Activated CD4-positive, CD25-positive, alpha-beta regulatory T cell treated with anti-CD3 and anti-CD28 coated beads, Interleukin-2, amount 50 U/mL, for 16 hours (primary cell): ENCODE results near the gene PLPPR3.

ENCODE experiments used
- DNase-seq: peaks from one replicate; pipeline ENCODE4 v3.0.0-alpha.2; 2020; ENCODE audit warnings: low read depth, low spot score

PLPPR3 gene

DNA sequence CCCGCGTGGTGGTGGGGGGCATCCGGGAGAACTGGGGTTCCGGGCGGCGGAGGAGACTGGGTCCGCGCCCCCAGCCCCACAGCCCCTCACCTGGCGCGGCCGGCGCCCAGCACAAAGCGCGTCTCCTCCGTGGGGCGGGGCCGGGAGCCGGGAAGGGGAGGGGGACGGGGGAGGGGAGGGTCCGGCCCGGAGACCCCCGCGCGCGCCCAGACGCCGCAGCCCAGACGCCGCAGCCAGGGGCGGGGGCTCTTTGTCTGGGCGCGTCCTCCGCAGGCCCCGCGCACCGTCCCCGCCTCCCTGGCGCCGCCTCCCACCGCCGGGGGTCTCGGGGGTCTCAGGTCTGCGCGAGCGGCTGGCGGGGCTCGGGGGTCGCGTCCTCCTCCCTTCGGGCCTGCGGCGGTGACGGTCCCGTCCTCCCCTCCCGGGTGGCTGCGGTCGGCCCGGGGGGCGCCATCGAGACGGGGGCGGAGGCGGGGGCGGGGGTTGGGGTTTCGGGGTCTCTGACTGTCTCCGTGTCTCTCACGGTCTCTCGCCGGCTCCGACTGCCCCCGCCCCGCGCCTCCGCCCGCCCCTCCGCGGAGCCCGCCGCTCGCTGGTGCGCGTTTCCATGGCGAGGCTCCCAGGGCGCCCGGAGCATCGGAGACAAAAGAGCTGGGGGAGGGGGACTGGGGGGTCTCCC lies at the start of gene PLPPR3:
TSS of gene PLPPR3 (minus strand) at position 131 of the 679 bp plus-strand sequence. CDS start 396 bp downstream, outside the sequence.
- DNase-seq = no peak

- no peak for DNase-seq
These were observed 49.2 kb upstream of the PLPPR3 start for GRCh38 chr19:870963-871401.

DNA sequence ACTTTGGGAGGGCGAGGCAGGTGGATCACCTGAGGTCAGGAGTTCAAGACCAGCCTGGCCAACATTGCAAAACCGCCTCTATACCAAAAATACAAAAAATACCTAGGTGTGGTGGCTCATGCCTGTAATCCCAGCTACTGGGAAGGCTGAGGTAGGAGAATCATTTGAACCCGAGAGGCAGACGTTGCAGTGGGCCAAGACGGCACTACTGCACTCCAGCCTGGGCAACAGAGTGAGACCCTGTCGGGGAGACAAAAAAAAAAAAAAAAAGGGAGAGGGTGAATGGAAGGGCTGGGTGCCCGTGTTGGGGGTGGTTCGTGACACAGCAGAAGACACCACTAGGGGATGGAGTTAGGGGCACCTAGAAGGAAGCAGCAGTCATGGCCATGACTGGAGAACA lies 48.6 kb upstream of the PLPPR3 start:
- DNase-seq = no peak

DNA sequence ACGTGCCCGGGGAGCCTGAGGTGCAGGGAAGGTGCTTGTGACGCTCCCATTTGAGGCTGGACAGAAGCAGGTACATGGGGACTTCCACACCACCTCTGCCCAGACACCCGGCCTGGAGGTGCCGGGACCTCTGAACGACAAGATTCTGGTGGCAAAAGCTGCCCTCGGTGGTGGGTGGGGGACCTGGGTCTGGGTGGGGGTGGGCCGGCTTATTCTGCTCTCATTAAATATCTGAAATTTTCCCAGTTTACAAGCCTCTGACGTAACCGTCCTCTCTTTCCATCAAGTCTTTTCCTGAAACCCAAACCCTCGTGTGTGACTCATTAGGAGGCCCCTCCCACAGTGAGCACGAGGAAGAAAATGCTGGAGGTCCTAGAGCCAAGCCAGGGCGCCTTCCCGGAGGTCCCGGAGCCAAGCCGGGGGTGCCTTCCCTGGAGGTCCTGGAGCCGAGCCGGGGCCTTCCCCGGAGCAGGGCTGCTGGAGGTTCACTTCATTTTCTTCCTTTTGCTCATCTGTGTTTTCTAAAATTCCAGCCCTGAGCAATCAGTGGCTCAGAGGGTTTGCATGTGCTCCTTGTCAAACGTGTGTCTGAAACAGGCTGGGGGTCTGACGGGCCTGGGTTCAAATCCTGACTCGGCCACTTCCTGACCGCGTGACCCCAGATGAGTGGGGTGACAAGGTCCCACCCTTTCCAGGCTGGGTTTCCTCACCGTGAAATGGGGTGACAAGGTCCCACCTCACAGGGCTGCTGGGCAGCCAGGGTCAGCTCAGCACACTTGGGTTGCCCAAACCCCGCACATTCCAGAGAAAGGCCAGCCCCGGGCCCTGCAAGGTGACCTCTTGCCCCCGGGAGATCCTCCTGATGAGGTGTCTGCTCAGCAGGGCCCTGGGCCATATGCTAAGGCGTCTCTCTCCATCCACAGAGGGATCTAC lies 47.8 kb upstream of the PLPPR3 start:
- DNase-seq = no peak

DNA sequence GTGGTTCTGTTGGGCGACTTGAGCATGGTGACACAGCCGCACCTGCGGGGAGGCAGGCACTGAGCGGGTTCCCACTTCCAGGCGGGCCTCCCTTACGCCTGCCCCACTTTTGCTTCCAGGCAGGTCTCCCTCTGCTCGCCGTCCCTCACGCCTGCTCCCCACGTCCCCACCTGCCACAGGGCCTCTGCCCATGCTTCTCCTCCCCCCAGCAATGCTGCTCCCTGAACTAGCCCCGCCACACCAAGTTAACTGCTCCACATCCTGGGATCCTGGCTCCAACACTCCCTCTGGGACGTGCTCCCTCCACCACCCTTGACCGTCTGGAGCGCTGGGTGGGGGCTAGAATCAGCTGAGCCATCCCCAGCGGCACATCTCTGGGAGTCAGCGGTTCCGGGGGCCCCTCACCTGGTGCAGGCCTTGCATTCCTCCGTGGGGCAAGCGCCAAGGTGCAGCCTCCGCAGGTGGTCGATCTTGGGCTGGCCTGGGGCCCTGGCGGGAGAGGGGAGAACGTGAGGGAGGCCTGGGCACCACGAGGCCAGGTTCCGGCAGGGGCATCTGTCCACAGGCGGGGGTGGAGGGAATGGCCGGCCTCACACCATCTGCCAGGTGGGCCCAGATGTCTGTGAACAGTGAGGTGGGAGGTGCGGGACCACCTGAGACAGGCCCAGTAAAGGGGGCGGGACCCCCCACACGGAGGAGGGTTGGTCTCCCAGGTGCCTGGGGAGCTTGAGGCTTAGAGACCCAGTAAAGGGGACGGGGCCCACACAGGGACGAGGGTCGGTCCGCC lies 46.9 kb upstream of the PLPPR3 start:
- DNase-seq = no peak

DNA sequence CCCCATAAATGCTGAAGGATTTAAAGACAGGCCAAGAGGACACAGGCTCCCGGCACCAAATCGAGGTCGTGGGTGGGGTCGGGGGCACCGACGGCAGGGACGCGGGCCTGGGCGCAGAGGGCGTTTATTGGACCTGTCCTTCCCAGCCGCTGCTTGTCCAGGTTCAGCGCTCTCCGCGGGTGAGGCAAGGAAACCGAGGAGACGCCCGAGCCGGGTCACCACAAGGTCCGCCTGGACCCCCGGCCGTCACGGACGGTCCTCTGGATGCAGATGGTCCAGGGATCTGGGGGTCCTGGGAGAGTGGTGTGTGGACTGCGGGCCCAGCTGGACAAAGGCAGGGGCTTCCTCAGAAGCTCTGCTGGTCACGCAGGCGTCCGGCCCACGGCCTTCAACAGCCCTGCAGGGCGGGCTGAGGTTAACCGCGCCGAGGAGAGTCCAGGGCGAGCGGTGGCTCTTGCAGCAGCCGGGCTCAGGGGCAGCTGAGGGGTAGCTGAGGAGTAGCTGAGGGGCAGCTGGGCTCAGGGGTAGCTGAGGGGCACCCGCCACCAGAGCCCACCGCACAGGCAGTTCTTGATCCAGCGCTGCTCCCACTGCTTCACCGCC lies 46.2 kb upstream of the PLPPR3 start:
- DNase-seq = no peak

DNA sequence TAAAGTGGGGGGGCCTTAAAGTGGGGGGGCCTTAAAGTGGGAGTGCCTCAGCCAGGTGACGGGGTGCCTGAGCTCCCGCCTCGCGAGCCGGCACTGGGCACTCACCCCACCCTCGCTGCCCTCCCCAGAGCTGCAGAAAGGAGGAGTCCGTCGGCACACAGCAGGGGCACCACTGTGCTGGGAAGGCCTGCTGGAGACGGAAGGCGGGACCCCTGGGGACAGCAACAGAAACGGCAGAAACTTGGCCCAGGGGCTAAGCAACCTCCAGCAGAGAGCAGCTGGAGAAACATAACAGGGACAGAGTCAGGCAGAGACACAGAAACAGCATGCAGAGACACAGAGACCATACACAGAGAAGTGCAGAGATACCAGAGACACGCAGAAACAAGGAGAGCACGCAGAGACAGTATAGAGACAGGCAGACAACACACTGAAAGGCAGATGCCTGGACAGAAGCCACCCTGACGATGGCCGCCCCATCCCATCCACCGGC lies 45.6 kb upstream of the PLPPR3 start:
- no peak for DNase-seq

DNA sequence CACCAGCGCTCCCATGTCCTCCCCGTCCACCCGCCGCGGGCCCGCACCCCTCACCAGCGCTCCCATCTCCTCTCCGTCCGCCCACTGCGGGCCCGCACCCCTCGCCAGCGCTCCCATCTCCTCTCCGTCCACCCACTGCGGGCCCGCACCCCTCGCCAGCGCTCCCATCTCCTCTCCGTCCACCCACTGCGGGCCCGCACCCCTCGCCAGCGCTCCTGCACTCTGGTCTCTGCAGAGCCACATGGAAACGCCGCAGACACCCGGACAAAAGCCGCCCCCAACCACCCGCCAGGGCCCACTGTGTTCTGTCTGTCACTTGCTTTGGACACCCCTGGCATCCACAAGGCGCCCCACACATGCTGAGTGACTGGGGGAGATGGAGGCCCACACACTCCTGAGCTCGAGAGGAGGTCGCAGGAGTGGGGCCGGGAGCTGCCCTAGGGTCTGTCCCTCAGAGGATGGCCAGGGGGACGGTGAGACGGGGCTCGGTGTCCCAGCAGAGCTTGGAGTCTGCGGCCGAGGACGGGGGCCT lies 45.1 kb upstream of the PLPPR3 start:
- DNase-seq = no peak

- no peak for DNase-seq
These were observed 41.5 kb upstream of the PLPPR3 start for GRCh38 chr19:863315-863620.

- peak; percentile 56 for DNase-seq
These were observed 41.0 kb upstream of the PLPPR3 start for GRCh38 chr19:862581-863314.

DNA sequence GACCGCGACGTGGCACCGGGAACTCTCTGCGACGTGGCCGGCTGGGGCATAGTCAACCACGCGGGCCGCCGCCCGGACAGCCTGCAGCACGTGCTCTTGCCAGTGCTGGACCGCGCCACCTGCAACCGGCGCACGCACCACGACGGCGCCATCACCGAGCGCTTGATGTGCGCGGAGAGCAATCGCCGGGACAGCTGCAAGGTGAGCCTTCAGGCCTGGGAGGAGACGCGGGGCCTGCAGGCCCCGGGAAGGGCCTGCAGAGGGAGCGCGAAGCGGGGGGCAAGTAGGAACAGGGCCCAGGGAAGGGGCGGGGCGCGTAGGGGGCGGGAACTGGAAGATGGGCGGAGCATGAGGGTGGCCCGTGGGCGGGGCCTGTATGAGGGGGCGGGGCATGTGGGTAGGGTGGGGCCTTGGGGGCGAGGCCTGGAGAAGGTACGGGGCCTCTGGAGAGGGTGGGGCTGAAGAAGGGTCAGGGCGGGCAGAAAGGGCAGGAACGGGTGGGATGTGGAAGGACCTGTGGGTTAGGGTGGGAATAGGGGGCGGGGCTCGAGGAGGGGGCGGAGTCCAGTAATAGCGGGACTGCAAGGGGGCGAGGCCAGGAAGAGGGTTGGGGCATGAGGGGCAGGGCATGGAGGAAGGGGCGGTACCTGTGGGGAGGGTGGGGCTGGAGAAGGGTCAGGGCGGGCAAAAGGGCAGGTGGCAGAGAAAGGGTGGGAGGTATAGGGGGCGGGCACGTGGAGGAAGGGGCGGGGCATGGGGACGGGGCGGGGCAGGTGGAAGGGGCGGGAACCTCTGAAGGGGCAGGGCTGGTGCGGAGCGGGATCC lies 40.2 kb upstream of the PLPPR3 start:
- DNase-seq = peak; percentile 45

DNA sequence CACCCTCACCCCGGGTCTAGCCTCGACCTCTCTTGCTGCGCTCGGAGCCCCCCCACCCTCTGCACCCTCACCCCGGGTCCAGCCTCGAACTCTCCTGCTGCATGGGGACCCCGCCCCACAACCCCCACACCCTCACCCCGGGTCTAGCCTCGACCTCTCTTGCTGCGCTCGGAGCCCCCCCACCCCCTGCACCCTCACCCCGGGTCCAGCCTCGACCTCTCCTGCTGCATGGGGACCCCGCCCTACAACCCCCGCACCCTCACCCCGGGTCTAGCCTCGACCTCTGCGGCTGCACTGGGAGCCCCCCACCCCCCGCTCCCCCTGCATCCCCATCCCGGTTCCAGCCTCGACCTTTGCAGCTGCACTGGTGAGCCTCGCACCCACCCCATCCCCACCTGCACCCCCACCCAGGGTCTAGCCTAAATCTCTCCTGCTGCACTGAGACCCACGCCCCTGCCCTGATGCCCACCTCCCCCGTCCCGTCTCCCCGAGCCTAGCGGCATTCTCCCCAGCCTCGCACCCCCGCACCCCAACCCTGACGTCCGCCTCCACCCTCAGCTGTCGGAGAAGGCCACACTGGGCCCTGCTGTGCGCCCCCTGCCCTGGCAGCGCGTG lies 39.5 kb upstream of the PLPPR3 start:
- DNase-seq = no peak

DNA sequence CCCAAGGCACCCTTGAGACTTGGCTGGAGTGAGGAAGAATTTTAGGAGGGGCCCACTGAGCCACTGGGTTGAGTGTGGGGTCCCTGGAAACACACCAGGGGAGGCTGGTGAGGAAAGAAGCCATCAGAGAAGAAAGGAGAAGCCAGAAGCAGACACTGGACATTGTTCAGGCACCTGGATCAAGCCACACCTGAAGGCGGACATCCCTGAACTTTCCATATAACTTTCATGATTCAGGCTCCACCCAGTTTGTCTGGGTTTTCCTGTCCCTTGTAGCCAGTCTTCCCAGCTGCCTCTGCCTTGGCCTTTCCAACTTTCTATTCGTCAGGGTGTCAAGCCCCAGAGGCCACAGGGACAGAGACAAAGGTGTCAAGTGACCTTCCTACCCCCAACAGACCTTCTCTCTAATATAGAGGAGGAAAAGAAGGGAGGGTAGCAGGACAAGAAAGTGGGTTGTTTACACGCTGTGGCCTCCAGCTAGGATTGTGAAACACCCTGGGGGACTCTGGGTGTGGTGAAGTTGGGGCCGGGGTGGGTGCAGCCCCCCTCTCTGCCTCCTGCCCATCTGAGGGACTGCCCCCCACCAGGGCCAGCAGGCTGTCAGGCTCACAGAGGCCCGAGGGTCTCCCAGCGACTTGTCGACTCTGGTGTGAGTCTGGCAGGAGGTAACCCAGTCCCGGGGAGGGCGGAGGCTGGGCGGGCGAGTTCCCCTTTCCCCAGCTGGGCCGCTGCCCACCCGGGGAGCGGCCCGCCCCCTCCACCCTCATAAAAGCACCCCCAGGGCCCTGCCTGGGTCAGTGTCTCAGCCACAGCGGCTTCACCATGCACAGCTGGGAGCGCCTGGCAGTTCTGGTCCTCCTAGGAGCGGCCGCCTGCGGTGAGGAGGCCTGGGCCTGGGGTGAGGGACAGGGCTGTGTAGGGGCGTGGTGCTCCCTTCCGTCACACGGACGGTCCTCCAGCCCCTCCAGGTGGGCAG lies 37.4 kb upstream of the PLPPR3 start, which contains the start of gene CFD:
TSS of gene CFD (plus strand) at position 797 of the 976 bp plus-strand sequence. CDS start at position 823, 26 bp downstream.
- DNase-seq = no peak

DNA sequence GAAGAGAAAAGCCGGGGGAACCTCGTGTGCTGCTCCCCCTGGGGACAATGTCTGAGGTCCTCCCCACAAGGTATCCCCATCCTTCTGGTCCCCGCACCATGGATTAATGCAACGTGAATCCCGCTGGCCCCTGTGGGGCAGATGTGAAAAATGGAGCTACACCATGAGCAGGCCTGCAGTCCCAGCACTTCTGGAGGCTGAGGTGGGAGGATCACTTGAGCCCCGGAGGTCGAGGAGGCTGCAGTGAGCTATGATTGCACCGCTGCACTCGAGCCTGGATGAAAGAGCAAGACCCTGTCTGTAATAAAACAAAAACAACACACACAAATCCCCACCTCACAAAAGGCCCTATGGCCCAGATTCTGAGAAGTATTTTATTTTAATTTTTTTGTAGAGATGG lies 36.5 kb upstream of the PLPPR3 start:
- DNase-seq = no peak

DNA sequence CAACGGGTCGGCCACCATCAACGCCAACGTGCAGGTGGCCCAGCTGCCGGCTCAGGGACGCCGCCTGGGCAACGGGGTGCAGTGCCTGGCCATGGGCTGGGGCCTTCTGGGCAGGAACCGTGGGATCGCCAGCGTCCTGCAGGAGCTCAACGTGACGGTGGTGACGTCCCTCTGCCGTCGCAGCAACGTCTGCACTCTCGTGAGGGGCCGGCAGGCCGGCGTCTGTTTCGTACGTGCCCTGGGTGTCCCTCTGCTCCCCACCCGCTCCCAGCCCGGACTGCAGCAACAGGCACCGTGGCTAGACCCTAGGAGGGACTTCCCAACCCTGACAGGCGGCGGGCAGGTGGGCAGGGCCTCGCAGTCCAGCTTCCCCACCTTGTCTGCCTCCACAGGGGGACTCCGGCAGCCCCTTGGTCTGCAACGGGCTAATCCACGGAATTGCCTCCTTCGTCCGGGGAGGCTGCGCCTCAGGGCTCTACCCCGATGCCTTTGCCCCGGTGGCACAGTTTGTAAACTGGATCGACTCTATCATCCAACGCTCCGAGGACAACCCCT lies 33.9 kb upstream of the PLPPR3 start:
- DNase-seq = no peak

DNA sequence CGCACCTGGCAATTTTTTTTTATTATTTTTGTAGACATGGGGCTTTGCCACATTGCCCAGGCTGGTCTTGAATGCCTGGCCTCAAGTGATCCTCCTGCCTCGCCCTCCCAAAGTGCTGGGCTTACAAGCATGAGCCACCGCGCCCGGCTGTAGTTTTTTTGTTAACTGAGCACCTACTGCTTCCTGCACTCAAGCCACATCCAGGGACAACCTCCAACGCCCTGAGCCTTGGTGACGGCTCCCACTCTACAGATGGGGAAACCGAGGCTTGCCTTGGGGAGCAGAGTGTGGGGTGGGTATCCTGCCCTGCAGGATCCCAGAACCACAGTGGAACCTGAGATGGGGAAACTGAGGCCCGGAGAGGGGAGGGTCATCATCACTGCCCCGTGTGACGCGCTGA lies 33.4 kb upstream of the PLPPR3 start:
- DNase-seq = no peak

GRCh38 chr19:854549-854948 lies 32.8 kb upstream of the PLPPR3 start:
- DNase-seq = no peak
